HL-60 (cell line): Measurements from ENCODE around the gene PIK3C2B.

Source experiments
- CTCF ChIP-seq: IDR thresholded peaks from one replicate; pipeline ENCODE4 v1.5.1; 2011; ENCODE audit warnings: low read length, control low read depth, inconsistent platforms; ENCODE audit not compliant: insufficient read depth
- GABPA ChIP-seq: IDR thresholded peaks from 2 replicates; pipeline ENCODE4 v1.6.1; 2012; ENCODE audit warnings: low read depth

DNA sequence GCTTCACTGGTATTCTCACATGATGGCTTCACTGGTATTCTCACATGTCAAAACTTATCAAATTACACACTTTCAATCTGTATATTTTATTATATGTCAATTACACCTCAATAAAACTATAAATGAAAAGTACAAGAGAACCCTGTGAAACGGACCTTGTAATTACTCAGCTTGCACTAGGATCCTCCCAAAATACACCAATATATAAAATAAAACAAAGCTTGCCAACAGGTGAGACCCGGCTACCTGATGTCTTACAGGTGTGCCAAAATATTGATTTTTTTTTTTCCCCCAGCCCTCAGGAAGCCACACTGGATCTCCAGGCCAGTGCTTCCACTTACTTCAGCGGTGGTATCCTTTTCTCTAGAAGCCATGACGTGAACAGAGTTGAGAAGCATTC is 22.9 kb downstream of the PIK3C2B start:
- TF ChIP-seq GABPA: no peak
- no peak for TF ChIP-seq CTCF
